Activated T-cell treated with anti-CD3 and anti-CD28 coated beads for 1 hour (primary cell): Measurements from ENCODE around the gene ZFP37.
"Not testable (repeated sequence)": the region's sequence is repeated elsewhere in the genome, so short reads cannot be mapped to it uniquely, and the experiment has no call there.

Experiments used
- DNase-seq: peaks from one replicate; pipeline ENCODE4 v3.0.0-alpha.2; 2020; ENCODE audit warnings: low read depth

The ZFP37 gene

GRCh38 chr9:113056191-113057106 lies at the start of gene ZFP37:
Gene ZFP37 (minus strand): TSS chr9:113056724. CDS start chr9:113056688, 36 bp downstream.
- peak; percentile 58 for DNase-seq

- not testable (repeated sequence) for DNase-seq
Observed at GRCh38 chr9:113105345-113105744, 48.8 kb upstream of the ZFP37 start.

- DNase-seq, result no peak
Observed at GRCh38 chr9:113095561-113095960, 39.0 kb upstream of the ZFP37 start.

GRCh38 chr9:113089924-113090323 lies 33.4 kb upstream of the ZFP37 start:
- DNase-seq, result not testable (repeated sequence)

GRCh38 chr9:113089143-113089505 lies 32.6 kb upstream of the ZFP37 start:
- DNase-seq, result not testable (repeated sequence)

- DNase-seq, result not testable (repeated sequence)
Observed at GRCh38 chr9:113088456-113089142, 32.1 kb upstream of the ZFP37 start.

GRCh38 chr9:113062932-113063310 lies 6.4 kb upstream of the ZFP37 start:
- not testable (repeated sequence) for DNase-seq

- not testable (repeated sequence) for DNase-seq
Observed at GRCh38 chr9:113062256-113062931, 5.9 kb upstream of the ZFP37 start.

GRCh38 chr9:113061072-113061850 lies 4.7 kb upstream of the ZFP37 start:
- not testable (repeated sequence) for DNase-seq

GRCh38 chr9:113059581-113060284 lies 3.2 kb upstream of the ZFP37 start:
- DNase-seq, result not testable (repeated sequence)

- no peak for DNase-seq
Observed at GRCh38 chr9:113057193-113057592, 669 bp upstream of the ZFP37 start.

GRCh38 chr9:113042884-113043657 lies 13.5 kb downstream of the ZFP37 start:
- no peak for DNase-seq

- DNase-seq, result no peak
Observed at GRCh38 chr9:113026200-113026599, 30.3 kb downstream of the ZFP37 start.

- no peak for DNase-seq
Observed at GRCh38 chr9:113018247-113018646, 38.3 kb downstream of the ZFP37 start.

- no peak for DNase-seq
Observed at GRCh38 chr9:113012492-113012891, 44.0 kb downstream of the ZFP37 start.

GRCh38 chr9:113011911-113012381 lies 44.6 kb downstream of the ZFP37 start, which contains the start of gene ZNF883:
Gene ZNF883 (minus strand): TSS chr9:113012192.
- peak; percentile 7 for DNase-seq

- DNase-seq, result no peak
Observed at GRCh38 chr9:113005777-113006176, 50.7 kb downstream of the ZFP37 start.

GRCh38 chr9:112997236-112997941 lies 59.1 kb downstream of the ZFP37 start:
- DNase-seq, result no peak
